A549 (cell line): Measurements from ENCODE around the gene PLEKHB1.

Experiments used
- ELK1 ChIP-seq: fragments of 150-350 bp; IDR thresholded peaks from 2 replicates; pipeline ENCODE4 v1.6.1; 2014; ENCODE audit warnings: low read depth, mild to moderate bottlenecking, low read length
- HDAC2 ChIP-seq: fragments of 200-600 bp; sonication (generic); IDR thresholded peaks from 2 replicates; pipeline ENCODE4 v1.6.1; 2016
- MAZ ChIP-seq: fragments of 150-350 bp; IDR thresholded peaks from 2 replicates; pipeline ENCODE4 v1.6.1; 2014; ENCODE audit warnings: antibody characterized with exemption, low read depth, low read length, borderline replicate concordance
- RAD21 ChIP-seq, 2 experiments: fragments of >200 bp in 1 of 2; sonication (Bioruptor Twin) in 1 of 2; formaldehyde crosslinking in 1 of 2; IDR thresholded peaks in 1 of 2; conservative IDR thresholded peaks in 1 of 2; 2 replicates in 1 of 2; 3 replicates in 1 of 2; pipeline ENCODE4 v1.6.1; 2012 to 2018; ENCODE audit warnings: inconsistent platforms in 1 of 2
- ZFP36 ChIP-seq: fragments of 450-650 bp; IDR thresholded peaks from 2 replicates; pipeline ENCODE4 v1.6.1; 2014; ENCODE audit warnings: borderline replicate concordance; ENCODE audit not compliant: partially characterized antibody

- TF ChIP-seq MAZ (no peak), HDAC2 (no peak), ZFP36 (no peak), RAD21 (conservative IDR thresholded peaks at IDR 0.05 in 1 of 2, IDR thresholded peaks at IDR 0.05 in 1 of 2) (no peak), ELK1 (no peak)
Measured at GRCh38 chr11:73614591-73614990, 31.8 kb upstream of the PLEKHB1 start.
